Bronchial epithelial cell (primary cell): ENCODE measurements around the gene CAMK4. TPM values are rescaled to one million over a fixed set of nuclear protein-coding genes. Genes with fewer than 3 reads are reported as not detected.
"Not testable (repeated sequence)": the region's sequence is repeated elsewhere in the genome, so short reads cannot be mapped to it uniquely, and the experiment has no call there.

Source experiments
- DNase-seq: peaks from one replicate; pipeline ENCODE4 v3.0.0-alpha.2; 2010; ENCODE audit warnings: low read depth
- FAIRE-seq: peaks from 2 replicates; lab custom pipeline; 2011; peaks lifted over from hg19 to GRCh38; lab: Jason Lieb, UNC
- H3K27me3 ChIP-seq: 2 replicates; pipeline ENCODE4 v1.5.1; 2011; ENCODE audit warnings: low read length; ENCODE audit not compliant: control insufficient read depth, insufficient read depth
- H3K36me3 ChIP-seq: 2 replicates; pipeline ENCODE4 v1.5.1; 2011; ENCODE audit warnings: low read length; ENCODE audit not compliant: control insufficient read depth, insufficient read depth
- H3K4me3 ChIP-seq: 2 replicates; pipeline ENCODE4 v1.5.1; 2011; ENCODE audit warnings: mild to moderate bottlenecking, low read depth, low read length, control low read depth
- total RNA-seq: library from RNA; depleted of rRNA; stranded (reverse); fragments of >200 nt; gene quantifications from 2 replicates; pipeline ENCODE4 v1.2.1, GENCODE V29; 2014
- TF ChIP-seq, protein P1 (sequence below): IDR thresholded peaks from 2 replicates; pipeline ENCODE4 v1.5.1; 2011; ENCODE audit warnings: mild to moderate bottlenecking, moderate library complexity, low read length, control low read depth, inconsistent platforms; ENCODE audit not compliant: insufficient read depth, severe bottlenecking

CAMK4 gene
- total RNA-seq, 1 donor from 2014 or later, result 0.26 TPM

DNA sequence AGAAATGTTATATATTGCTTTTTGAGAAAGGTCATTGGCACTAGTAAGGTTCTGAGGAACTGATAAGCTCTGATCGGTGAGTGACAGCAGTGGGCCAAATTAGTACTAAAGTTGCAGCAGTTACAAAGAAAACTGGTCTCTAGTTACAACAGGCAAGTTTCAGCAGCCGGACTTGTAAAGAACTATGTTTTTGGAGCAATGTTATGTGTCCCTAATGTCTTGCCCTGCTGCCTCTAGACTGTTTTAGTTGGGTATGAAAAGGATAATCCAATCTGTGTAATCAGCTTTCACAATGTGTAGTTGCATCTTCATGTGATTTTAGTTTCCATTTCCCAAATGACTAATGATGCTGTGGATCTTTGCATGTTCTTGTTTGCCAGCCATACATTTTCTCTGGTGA, 113.5 kb downstream of the CAMK4 start:
- FAIRE-seq (no peak), DNase-seq (peak; percentile 15)
- no peaks in the 10 kb centered on the region for H3K27me3 ChIP-seq
- H3K36me3 ChIP-seq, result no peaks in the 10 kb centered on the region
- H3K4me3 ChIP-seq, result no peak overlapping the region
- TF ChIP-seq, protein P1, sequence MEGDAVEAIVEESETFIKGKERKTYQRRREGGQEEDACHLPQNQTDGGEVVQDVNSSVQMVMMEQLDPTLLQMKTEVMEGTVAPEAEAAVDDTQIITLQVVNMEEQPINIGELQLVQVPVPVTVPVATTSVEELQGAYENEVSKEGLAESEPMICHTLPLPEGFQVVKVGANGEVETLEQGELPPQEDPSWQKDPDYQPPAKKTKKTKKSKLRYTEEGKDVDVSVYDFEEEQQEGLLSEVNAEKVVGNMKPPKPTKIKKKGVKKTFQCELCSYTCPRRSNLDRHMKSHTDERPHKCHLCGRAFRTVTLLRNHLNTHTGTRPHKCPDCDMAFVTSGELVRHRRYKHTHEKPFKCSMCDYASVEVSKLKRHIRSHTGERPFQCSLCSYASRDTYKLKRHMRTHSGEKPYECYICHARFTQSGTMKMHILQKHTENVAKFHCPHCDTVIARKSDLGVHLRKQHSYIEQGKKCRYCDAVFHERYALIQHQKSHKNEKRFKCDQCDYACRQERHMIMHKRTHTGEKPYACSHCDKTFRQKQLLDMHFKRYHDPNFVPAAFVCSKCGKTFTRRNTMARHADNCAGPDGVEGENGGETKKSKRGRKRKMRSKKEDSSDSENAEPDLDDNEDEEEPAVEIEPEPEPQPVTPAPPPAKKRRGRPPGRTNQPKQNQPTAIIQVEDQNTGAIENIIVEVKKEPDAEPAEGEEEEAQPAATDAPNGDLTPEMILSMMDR, result no peak

DNA sequence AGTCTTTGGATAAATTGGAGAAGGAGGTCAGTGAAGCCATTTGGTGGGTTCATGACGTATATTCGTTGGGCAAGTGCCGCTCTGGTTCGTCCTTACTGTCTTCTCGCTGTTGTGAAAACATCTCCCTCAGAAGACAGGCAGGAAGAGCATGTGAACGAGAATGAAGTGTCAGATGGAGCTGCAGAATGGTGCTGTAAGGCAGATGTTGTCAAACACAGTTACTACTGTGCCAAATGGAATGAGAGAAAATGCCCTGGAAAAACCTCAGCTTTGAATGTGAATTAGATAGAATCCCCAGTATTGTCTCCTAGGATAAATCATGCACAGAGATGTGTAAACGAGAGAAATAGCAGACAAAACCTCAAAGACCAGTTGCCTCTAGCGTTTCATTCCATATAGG, 121.5 kb downstream of the CAMK4 start:
- DNase-seq, result no peak
- no peaks in the 10 kb centered on the region for H3K36me3 ChIP-seq
- no peak overlapping the region for H3K4me3 ChIP-seq
- no peak for FAIRE-seq
- TF ChIP-seq, protein P1, result no peak
- no peaks in the 10 kb centered on the region for H3K27me3 ChIP-seq

DNA sequence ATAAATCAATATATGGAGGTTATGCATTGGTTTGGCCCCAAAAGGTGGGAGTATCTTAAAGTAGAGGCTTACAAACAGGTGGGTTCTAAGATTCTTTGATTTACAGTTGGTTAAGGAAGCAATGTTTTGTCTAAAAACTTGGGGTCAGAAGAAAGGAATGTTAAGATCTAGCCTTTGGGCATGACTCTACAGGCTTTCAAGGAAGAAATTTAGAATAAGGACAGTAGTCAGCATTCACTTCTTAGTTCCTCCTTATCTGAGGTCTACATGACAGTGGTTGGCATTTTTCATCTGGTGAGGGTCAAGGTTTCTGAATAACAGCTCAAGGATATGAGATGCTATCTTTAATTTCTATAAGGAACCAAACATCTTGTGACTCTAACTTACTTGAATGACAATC, 122.8 kb downstream of the CAMK4 start:
- Histone ChIP-seq H3K36me3 (no peaks in the 10 kb centered on the region), H3K27me3 (no peaks in the 10 kb centered on the region), H3K4me3 (no peak overlapping the region)
- DNase-seq, result peak; percentile 67
- FAIRE-seq, result no peak
- TF ChIP-seq, protein P1, result no peak

DNA sequence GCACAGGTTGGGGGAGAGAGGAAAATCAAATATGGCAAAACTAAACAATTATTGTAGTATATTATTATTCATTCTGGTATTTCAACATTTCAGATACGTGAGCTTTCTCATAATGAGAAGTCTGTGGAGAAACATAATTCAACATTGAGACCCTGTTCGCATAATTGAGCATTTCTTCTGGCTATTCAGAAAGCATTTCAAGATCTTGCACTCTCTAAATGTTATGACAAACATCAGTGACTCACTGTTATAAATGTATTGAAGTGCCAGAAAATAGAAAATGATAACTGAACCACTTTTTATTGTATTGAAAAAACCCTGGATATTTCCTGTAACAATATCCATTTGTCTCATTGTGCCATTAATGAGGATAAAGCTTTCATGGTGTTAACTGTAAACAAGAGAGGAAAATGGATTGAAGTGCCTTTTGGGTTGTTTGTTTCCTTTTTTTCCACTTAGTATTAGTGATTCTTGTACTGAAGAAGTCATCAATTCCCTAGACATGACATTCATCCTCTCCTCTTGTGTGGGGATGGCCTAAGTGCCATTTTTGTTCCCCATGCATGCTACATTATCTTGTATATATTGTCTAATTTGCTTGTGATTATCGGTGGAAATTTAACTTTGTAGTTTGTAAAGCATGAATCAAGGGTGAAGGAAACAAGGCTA, 124.6 kb downstream of the CAMK4 start:
- DNase-seq (peak; percentile 4), FAIRE-seq (no peak)
- TF ChIP-seq, protein P1, result no peak
- Histone ChIP-seq H3K4me3 (no peak overlapping the region), H3K27me3 (no peaks in the 10 kb centered on the region), H3K36me3 (no peaks in the 10 kb centered on the region)

- Histone ChIP-seq H3K36me3 (no peaks in the 10 kb centered on the region), H3K4me3 (no peak overlapping the region), H3K27me3 (no peaks in the 10 kb centered on the region)
- FAIRE-seq, result no peak
- DNase-seq, result no peak
- TF ChIP-seq, protein P1, result no peak
Measured at GRCh38 chr5:111349429-111349828, 125.2 kb downstream of the CAMK4 start.

DNA sequence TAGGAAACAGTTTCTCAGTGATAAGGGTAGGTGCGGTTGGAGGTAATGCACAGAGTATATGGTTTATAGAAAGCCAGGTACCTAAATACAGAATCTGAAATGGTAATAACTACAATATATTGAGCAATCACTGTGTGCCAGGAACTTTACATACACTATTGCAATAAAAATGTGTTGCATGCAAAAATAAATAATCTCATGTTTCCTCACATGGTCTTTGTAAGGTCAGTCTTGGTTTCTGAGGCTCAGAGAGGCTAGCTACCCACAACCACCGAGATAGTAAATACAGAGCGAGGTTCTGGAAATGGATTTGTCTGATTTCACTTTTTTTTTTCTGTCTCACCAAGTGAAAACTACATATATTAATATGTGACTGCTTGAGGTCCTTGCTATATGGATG, 128.9 kb downstream of the CAMK4 start:
- DNase-seq, result no peak
- no peaks in the 10 kb centered on the region for H3K27me3 ChIP-seq
- no peak overlapping the region for H3K4me3 ChIP-seq
- no peak for FAIRE-seq
- TF ChIP-seq, protein P1, result no peak
- H3K36me3 ChIP-seq, result no peaks in the 10 kb centered on the region

DNA sequence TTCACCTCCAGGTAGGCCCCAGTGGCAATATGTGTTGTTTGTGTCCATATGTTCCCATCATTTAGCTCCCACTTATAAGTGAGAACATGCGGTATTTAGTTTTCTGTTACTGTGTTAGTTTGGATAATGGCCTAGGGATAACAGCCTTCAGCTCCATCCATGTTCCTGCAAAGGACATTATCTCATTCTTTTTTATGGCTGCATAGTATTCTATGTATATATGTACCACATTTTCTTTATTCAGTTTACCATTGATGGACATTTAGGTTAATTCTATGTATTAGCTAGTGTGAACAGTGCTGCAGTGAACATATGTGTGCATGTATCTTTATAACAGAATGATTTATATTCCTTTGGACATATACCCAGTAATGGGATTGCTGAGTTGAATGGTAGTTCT, 134.5 kb downstream of the CAMK4 start:
- FAIRE-seq, H3K27me3 ChIP-seq, H3K36me3 ChIP-seq, H3K4me3 ChIP-seq, DNase-seq: not testable (repeated sequence)
